H1 (cell line): ENCODE results near the gene NME4. TPM values are rescaled to one million over a fixed set of nuclear protein-coding genes. Genes with fewer than 3 reads are reported as not detected.
A peak's percentile ranks its signal among the peaks of the same experiment; 100 is the strongest.

Experiments used
- CTCF ChIA-PET: fragments of 300-600 bp; sonication (Branson Sonifier 250); formaldehyde crosslinking; loops from one replicate; lab custom pipeline; 2021; ENCODE audit not compliant: partially characterized antibody; lab: Charles Lee
- POLR2A ChIA-PET: fragments of 300-600 bp; sonication (Branson Sonifier 250); formaldehyde crosslinking; loops from one replicate; lab custom pipeline; 2021; ENCODE audit warnings: inconsistent platforms; ENCODE audit not compliant: partially characterized antibody; lab: Charles Lee
- DNase-seq, 2 experiments: peaks; one replicate each; pipeline versions ENCODE4 v3.0.0 to v3.0.0-alpha.2; 2010 to 2022; ENCODE audit warnings: low spot score in 2 of 2, low read depth in 1 of 2, mixed read lengths in 1 of 2
- FAIRE-seq: peaks from 2 replicates; lab custom pipeline; 2011; peaks lifted over from hg19 to GRCh38; lab: Jason Lieb, UNC
- H2AFZ ChIP-seq: 2 replicates; pipeline ENCODE4 v1.8.1; 2012; ENCODE audit warnings: low read length, inconsistent platforms
- H2AK5ac ChIP-seq: 2 replicates; pipeline ENCODE4 v1.6.1; 2013; ENCODE audit warnings: low read depth, low read length
- H2BK120ac ChIP-seq: replicated peaks from 2 replicates; pipeline ENCODE3; 2013; ENCODE audit warnings: low read depth, low read length, inconsistent platforms
- H2BK12ac ChIP-seq: 2 replicates; pipeline ENCODE4 v1.6.1; 2013; ENCODE audit warnings: low read depth, low read length
- H2BK15ac ChIP-seq: 2 replicates; pipeline ENCODE4 v1.6.1; 2013; ENCODE audit warnings: low read length
- H2BK20ac ChIP-seq: 2 replicates; pipeline ENCODE4 v1.6.1; 2013; ENCODE audit warnings: low read length
- H2BK5ac ChIP-seq: 2 replicates; pipeline ENCODE4 v1.6.1; 2013; ENCODE audit warnings: low read depth, low read length
- H3K14ac ChIP-seq: 2 replicates; pipeline ENCODE4 v1.6.1; 2013; ENCODE audit warnings: inconsistent platforms; ENCODE audit not compliant: insufficient read length
- H3K18ac ChIP-seq: 2 replicates; pipeline ENCODE4 v1.6.1; 2013; ENCODE audit warnings: low read length; ENCODE audit errors: extremely low read depth
- H3K23ac ChIP-seq: 2 replicates; pipeline ENCODE4 v1.6.1; 2013; ENCODE audit warnings: inconsistent platforms; ENCODE audit not compliant: insufficient read length
- H3K23me2 ChIP-seq: 2 replicates; pipeline ENCODE4 v1.6.1; 2013; ENCODE audit warnings: low read depth, low read length
- H3K27ac ChIP-seq: 2 replicates; pipeline ENCODE4 v1.6.1; 2011; ENCODE audit warnings: low read depth, low read length, inconsistent platforms
- H3K27me3 ChIP-seq, 4 experiments: replicated peaks in 1 of 4; 1 replicate in 1 of 4; 2 replicates in 3 of 4; pipeline versions ENCODE4 v1.6.1 to v1.8.1; 2011 to 2013; ENCODE audit warnings: low read length in 3 of 4, mild to moderate bottlenecking in 3 of 4, inconsistent platforms in 2 of 4, mixed read lengths in 2 of 4, moderate library complexity in 1 of 4; ENCODE audit not compliant: control insufficient read depth in 3 of 4, insufficient read depth in 3 of 4; ENCODE audit errors: extremely low read depth in 1 of 4
- H3K36me3 ChIP-seq, 4 experiments: 2 replicates each; pipeline versions ENCODE4 v1.6.1 to v1.8.1; 2011 to 2013; ENCODE audit warnings: mild to moderate bottlenecking in 4 of 4, low read length in 3 of 4, moderate library complexity in 2 of 4, control low read depth in 1 of 4, inconsistent platforms in 1 of 4; ENCODE audit not compliant: insufficient read depth in 4 of 4, control insufficient read depth in 2 of 4
- H3K4ac ChIP-seq: replicated peaks from 2 replicates; pipeline ENCODE3; 2013; ENCODE audit warnings: low read length, low read depth, mixed read lengths, inconsistent platforms; ENCODE audit not compliant: insufficient read length
- H3K4me1 ChIP-seq, 4 experiments: replicated peaks in 1 of 4; 1 replicate in 1 of 4; 2 replicates in 3 of 4; pipeline versions ENCODE4 v1.6.1 to v1.8.1; 2011 to 2013; ENCODE audit warnings: low read length in 3 of 4, inconsistent platforms in 2 of 4, mixed read lengths in 1 of 4; ENCODE audit not compliant: insufficient read depth in 4 of 4, control insufficient read depth in 3 of 4
- H3K4me2 ChIP-seq, 2 experiments: 2 replicates each; pipeline versions ENCODE4 v1.6.1 to v1.8.1; 2011 to 2013; ENCODE audit warnings: low read depth in 2 of 2, low read length in 2 of 2, control low read depth in 1 of 2, inconsistent platforms in 1 of 2, mild to moderate bottlenecking in 1 of 2; ENCODE audit not compliant: insufficient read depth in 1 of 2
- H3K4me3 ChIP-seq, 4 experiments: fragments of 200-600, 300-600 bp in 1 of 4; sonication (generic), shearing (Covaris generic), sonication (Bioruptor Twin) in 1 of 4; 2 replicates each; pipeline versions ENCODE4 v1.5.1 to v1.8.1; 2011 to 2016; ENCODE audit warnings: low read length in 4 of 4, low read depth in 3 of 4, control low read depth in 2 of 4, inconsistent platforms in 2 of 4, mild to moderate bottlenecking in 2 of 4, mixed read lengths in 1 of 4, moderate library complexity in 1 of 4; ENCODE audit not compliant: insufficient read depth in 2 of 4; ENCODE audit errors: extremely low read depth in 1 of 4
- H3K56ac ChIP-seq: replicated peaks from 2 replicates; pipeline ENCODE3; 2013; ENCODE audit warnings: low read depth, mild to moderate bottlenecking, mixed read lengths, low read length, inconsistent platforms; ENCODE audit not compliant: insufficient read length
- H3K79me1 ChIP-seq: 2 replicates; pipeline ENCODE4 v1.6.1; 2013; ENCODE audit warnings: low read depth, low read length, control low read depth
- H3K79me2 ChIP-seq, 2 experiments: 2 replicates each; pipeline versions ENCODE4 v1.6.1 to v1.8.1; 2012 to 2013; ENCODE audit warnings: low read length in 2 of 2, mild to moderate bottlenecking in 2 of 2, inconsistent platforms in 1 of 2; ENCODE audit not compliant: insufficient read depth in 2 of 2, control insufficient read depth in 1 of 2
- H3K9ac ChIP-seq, 4 experiments: replicated peaks in 1 of 4; 1 replicate in 1 of 4; 2 replicates in 3 of 4; pipeline versions ENCODE4 v1.6.1 to v1.8.1; 2011 to 2013; ENCODE audit warnings: low read depth in 3 of 4, low read length in 3 of 4, control low read depth in 2 of 4, mild to moderate bottlenecking in 2 of 4, moderate library complexity in 2 of 4, inconsistent platforms in 1 of 4; ENCODE audit errors: extremely low read depth in 1 of 4
- H3K9me3 ChIP-seq, 2 experiments: 2 replicates each; pipeline versions ENCODE4 v1.6.1 to v1.8.1; 2012 to 2013; ENCODE audit warnings: mild to moderate bottlenecking in 2 of 2, moderate library complexity in 2 of 2, control low read depth in 1 of 2, inconsistent platforms in 1 of 2, low read depth in 1 of 2, low read length in 1 of 2, mixed read lengths in 1 of 2; ENCODE audit not compliant: insufficient read depth in 2 of 2
- H4K20me1 ChIP-seq, 2 experiments: replicated peaks in 1 of 2; 2 replicates each; pipeline versions ENCODE3 to v1.8.1; 2011 to 2013; ENCODE audit warnings: inconsistent platforms in 2 of 2, low read length in 2 of 2, mild to moderate bottlenecking in 1 of 2; ENCODE audit not compliant: insufficient read depth in 2 of 2, control insufficient read depth in 1 of 2
- H4K5ac ChIP-seq: 2 replicates; pipeline ENCODE4 v1.6.1; 2013; ENCODE audit warnings: low read length, low read depth, mixed read lengths, inconsistent platforms; ENCODE audit not compliant: insufficient read length
- H4K8ac ChIP-seq: 2 replicates; pipeline ENCODE4 v1.8.0; 2013; ENCODE audit warnings: mild to moderate bottlenecking, moderate library complexity, low read length, inconsistent platforms; ENCODE audit not compliant: insufficient read depth; ENCODE audit errors: extremely low read depth
- H4K91ac ChIP-seq: replicated peaks from 2 replicates; pipeline ENCODE3; 2013; ENCODE audit warnings: low read length, mixed read lengths, inconsistent platforms; ENCODE audit not compliant: insufficient read length
- CREB1 ChIP-seq: IDR thresholded peaks from 2 replicates; pipeline ENCODE4 v1.6.1; 2012; ENCODE audit warnings: inconsistent platforms
- E2F6 ChIP-seq: IDR thresholded peaks from 2 replicates; pipeline ENCODE4 v1.6.1; 2012; ENCODE audit warnings: inconsistent platforms
- JUN ChIP-seq: IDR thresholded peaks from 2 replicates; pipeline ENCODE4 v1.6.1; 2011; ENCODE audit warnings: low read depth, mild to moderate bottlenecking, improper control_type of control experiment, low read length
- POLR2A ChIP-seq, 2 experiments: IDR thresholded peaks; 1 replicate in 1 of 2; 2 replicates in 1 of 2; pipeline ENCODE4 v1.6.1; 2011; ENCODE audit warnings: low read depth in 2 of 2, low read length in 2 of 2, mild to moderate bottlenecking in 2 of 2; ENCODE audit errors: control extremely low read depth in 1 of 2
- SRF ChIP-seq: IDR thresholded peaks from 2 replicates; pipeline ENCODE4 v1.6.1; 2011; ENCODE audit warnings: mild to moderate bottlenecking, low read depth, low read length, moderate library complexity
- WGBS, 2 experiments: shearing (Covaris generic) in 1 of 2; methylation state at CpG; one replicate each; pipeline versions ENCODE4 v1.1.6 to v1.1.7; 2013 to 2015; ENCODE audit warnings: low lambda C conversion rate in 2 of 2, mixed read lengths in 2 of 2, inconsistent platforms in 1 of 2, low coverage in 1 of 2, missing lambda C conversion rate in 1 of 2; ENCODE audit not compliant: insufficient replicate concordance in 2 of 2, insufficient coverage in 1 of 2, insufficient read length in 1 of 2; ENCODE audit errors: extremely low coverage in 1 of 2, missing lambda C conversion rate in 1 of 2; 5-methylcytosine and 5-hydroxymethylcytosine counted together
- polyA plus RNA-seq, 7 experiments: library from polyadenylated mRNA; depleted of rRNA in 3 of 7; stranded (reverse) in 5 of 7; unstranded in 2 of 7; fragments of >200 nt in 5 of 7; fragments of 200-250 nt in 2 of 7; gene quantifications; 1 replicate in 5 of 7; 2 replicates in 1 of 7; 4 replicates in 1 of 7; pipeline versions ENCODE4 v1.2.1 to v1.2.3, GENCODE V29; 2011 to 2013; ENCODE audit warnings: missing spikeins in 2 of 7, mixed read lengths in 2 of 7
- total RNA-seq: library from RNA; stranded (reverse); fragmentation: NEBNext Ultra II Directional; extraction: Animal tissue kit (Norgen Biotek cat#: 25700); gene quantifications from 2 replicates; pipeline ENCODE4 v1.2.1, GENCODE V29; 2021

NME4 gene
- total and polyA plus RNA-seq, 2 of the 8 experiments (the other 6 are each of a cell fraction or from before 2014, with no cell fraction given) = 408 to 863 TPM

DNA sequence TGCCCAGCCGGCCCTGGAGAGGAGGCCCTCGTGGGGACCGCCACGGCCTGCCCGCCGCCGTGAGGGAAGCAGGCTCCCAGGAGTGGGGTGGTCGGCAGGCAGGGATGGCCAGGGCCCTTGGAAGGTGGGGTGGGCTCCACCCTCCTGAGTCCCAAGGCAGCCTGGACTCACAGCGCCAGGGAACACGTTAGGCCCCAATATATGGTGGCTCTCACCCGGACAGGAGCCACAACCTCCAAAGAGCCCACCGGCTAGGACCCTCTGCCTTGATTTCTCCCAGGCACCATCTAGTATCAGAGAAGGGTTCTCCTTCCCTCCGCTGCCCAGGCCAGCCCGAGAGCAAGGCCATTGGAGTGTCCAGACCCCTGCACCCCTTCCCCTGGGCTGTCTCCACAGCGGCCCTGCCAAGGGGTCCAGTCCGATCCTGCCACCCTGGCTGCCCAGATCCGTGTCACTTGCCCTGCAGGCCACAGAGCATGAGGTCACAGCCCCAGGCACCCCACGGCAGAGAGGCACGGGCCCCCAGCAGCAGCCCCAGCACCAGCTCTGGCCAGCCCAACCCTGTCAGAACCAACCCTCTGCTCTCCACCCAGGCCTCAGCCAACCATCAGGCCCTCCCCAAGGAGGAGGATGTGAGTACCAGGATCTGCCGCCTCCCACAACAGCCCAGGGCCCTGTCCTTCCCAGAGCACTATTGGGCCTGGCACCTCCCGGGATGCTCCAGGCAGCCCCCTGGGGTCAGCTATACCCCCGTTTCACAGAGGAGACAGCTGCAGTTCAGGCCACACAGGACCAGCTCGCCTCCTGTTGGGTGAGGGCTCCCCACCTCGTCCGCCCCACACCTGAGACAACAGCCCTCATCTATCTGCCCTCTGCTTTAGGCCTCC is 43.4 kb upstream of the NME4 start:
- H2AFZ ChIP-seq = no peak overlapping the region
- peaks cover 4 to 14% of the 10 kb centered on the region in 2 experiments for H4K20me1 ChIP-seq
- H3K9ac ChIP-seq = peak overlapping the region in 2 of 4 experiments; percentile 8 to 19; a peak in 4 of 7 replicates
- peak overlapping the region; percentile 68 for H4K8ac ChIP-seq
- peaks cover 5 to 29% of the 10 kb centered on the region in 2 experiments; a peak in 3 of 4 replicates for H3K79me2 ChIP-seq
- H3K23me2 ChIP-seq = peaks cover 7% of the 10 kb centered on the region; the same call in 1 of the 2 replicates
- H3K4ac ChIP-seq = peak overlapping the region; percentile 78
- H3K14ac ChIP-seq = no peak overlapping the region
- H4K5ac ChIP-seq = no peak overlapping the region
- H3K18ac ChIP-seq = no peak overlapping the region
- H2BK15ac ChIP-seq = no peak overlapping the region
- no peak overlapping the region for H4K91ac ChIP-seq
- POLR2A ChIA-PET = interaction anchor here (1.4 to 2.7 kb wide), 4 partner anchors 9 to 17 kb away, joined by 3 to 12 read pairs (median 6); no protein-coding TSS in a partner anchor
- H2BK20ac ChIP-seq = no peak overlapping the region
- peaks cover 10% of the 10 kb centered on the region for H3K79me1 ChIP-seq
- no peak overlapping the region for H3K23ac ChIP-seq
- H3K36me3 ChIP-seq = 0 out of 8 replicates have a peak, but pooled peaks cover 0 to 3% (median 0%) of the 10 kb centered on the region in 4 experiments
- DNase-seq (no peak), FAIRE-seq (no peak)
- peaks cover 0 to 4% (median 2%) of the 10 kb centered on the region in 4 experiments; a peak in 4 of 7 replicates for H3K4me1 ChIP-seq
- peak overlapping the region; percentile 30 to 63 (median 37) for H3K4me3 ChIP-seq
- H3K56ac ChIP-seq = no peak overlapping the region
- no peaks in the 10 kb centered on the region for H3K9me3 ChIP-seq
- peak overlapping the region; percentile 60; the same call in 1 of the 2 replicates for H2BK12ac ChIP-seq
- H3K27me3 ChIP-seq = no peaks in the 10 kb centered on the region
- H2BK120ac ChIP-seq = no peak overlapping the region
- peak overlapping the region; percentile 53 to 78; a peak in 3 of 4 replicates for H3K4me2 ChIP-seq
- CTCF ChIA-PET = interaction anchor here (0.6 to 1.8 kb wide), 5 partner anchors 13 to 248 kb away, joined by 3 to 6 read pairs (median 3); no protein-coding TSS in a partner anchor
- peak overlapping the region; percentile 44; the same call in 1 of the 2 replicates for H2BK5ac ChIP-seq
- H2AK5ac ChIP-seq = 0 out of 2 replicates have a peak overlapping the region, but pooled peaks have one; percentile 39
- 71% methylated on average over 25 of the region's 25 CpGs; no CpG with 5 or more reads in 1 of the 2 experiments for WGBS, 2 experiments
- H3K27ac ChIP-seq = no peak overlapping the region
- TF ChIP-seq E2F6 (no peak), POLR2A (IDR thresholded peaks at IDR 0.05; ENCODE audit: control extremely low read depth in 1 of 2, low read depth in 2 of 2, low read length in 2 of 2) (no peak), SRF (no peak), JUN (no peak), CREB1 (no peak)
